Smooth muscle cell (in vitro differentiated cells): ENCODE measurements around the gene RASGEF1C. TPM values are rescaled to one million over a fixed set of nuclear protein-coding genes. Genes with fewer than 3 reads are reported as not detected.

ENCODE experiments used
- DNase-seq: peaks from one replicate; lab custom pipeline; 2025; ENCODE audit not compliant: unreplicated experiment; lab: John Stamatoyannopoulos, UW
- H2AFZ ChIP-seq: fragments of 200-600 bp; sonication (generic); 2 replicates; pipeline ENCODE4 v1.6.0; 2016; ENCODE audit warnings: antibody characterized with exemption, low read depth, mild to moderate bottlenecking
- H3F3A ChIP-seq: fragments of 200-600 bp; sonication (generic); 2 replicates; pipeline ENCODE4 v1.6.0; 2017; ENCODE audit warnings: antibody characterized with exemption, low read depth
- H3K27ac ChIP-seq: fragments of 200-600 bp; sonication (generic); 2 replicates; pipeline ENCODE4 v1.5.1; 2016; ENCODE audit warnings: low read depth, mild to moderate bottlenecking
- H3K27me3 ChIP-seq: fragments of 200-600 bp; sonication (generic); 2 replicates; pipeline ENCODE4 v1.6.1; 2016; ENCODE audit warnings: low read depth, mild to moderate bottlenecking
- H3K36me3 ChIP-seq: fragments of 200-600 bp; sonication (generic); 2 replicates; pipeline ENCODE4 v1.5.1; 2016; ENCODE audit warnings: low read depth
- H3K4me1 ChIP-seq: fragments of 200-600 bp; sonication (generic); 2 replicates; pipeline ENCODE4 v1.5.1; 2016; ENCODE audit warnings: low read depth
- H3K4me2 ChIP-seq: fragments of 200-600 bp; sonication (generic); 2 replicates; pipeline ENCODE4 v1.6.0; 2016; ENCODE audit warnings: mild to moderate bottlenecking
- H3K4me3 ChIP-seq: fragments of 200-600 bp; sonication (generic); 2 replicates; pipeline ENCODE4 v1.5.1; 2016; ENCODE audit warnings: mild to moderate bottlenecking
- H3K79me2 ChIP-seq: fragments of 200-600 bp; sonication (generic); 2 replicates; pipeline ENCODE4 v1.6.0; 2016; ENCODE audit warnings: low read depth, mild to moderate bottlenecking
- H3K9ac ChIP-seq: fragments of 200-600 bp; sonication (generic); 2 replicates; pipeline ENCODE4 v1.6.0; 2016; ENCODE audit warnings: low read depth
- H3K9me3 ChIP-seq: fragments of 200-600 bp; sonication (generic); replicated peaks from 2 replicates; pipeline ENCODE4 v1.5.1; 2016; ENCODE audit warnings: low read depth
- H4K20me1 ChIP-seq: fragments of 200-600 bp; sonication (generic); 2 replicates; pipeline ENCODE4 v1.6.0; 2016; ENCODE audit warnings: low read depth
- CTCF ChIP-seq: fragments of 200-600 bp; sonication (generic); IDR thresholded peaks from 2 replicates; pipeline ENCODE4 v1.5.1; 2017; ENCODE audit warnings: borderline replicate concordance, mild to moderate bottlenecking, antibody characterized with exemption; ENCODE audit not compliant: insufficient read depth, poor library complexity, severe bottlenecking
- WGBS: methylation state at CpG from one replicate; pipeline ENCODE4 v1.1.7; 2016; ENCODE audit warnings: low lambda C conversion rate; 5-methylcytosine and 5-hydroxymethylcytosine counted together
- polyA plus RNA-seq: library from polyadenylated mRNA; unstranded; fragments of >200 nt; fragmentation: Nextera tagmentation; extraction: Ambion mirVana; gene quantifications from 2 replicates; pipeline ENCODE4 v1.2.1, GENCODE V29; 2016
- total RNA-seq: library from RNA; depleted of rRNA; stranded (reverse); fragments of >200 nt; gene quantifications from 2 replicates; pipeline ENCODE4 v1.2.3, GENCODE V29; 2014

RASGEF1C gene
- total and polyA plus RNA-seq, 2 experiments from 2014 or later: 0.14 TPM; not detected in 1

- H2AFZ ChIP-seq: no peak overlapping the region
- H3K27me3 ChIP-seq: no peaks in the 10 kb centered on the region
- no peaks in the 10 kb centered on the region for H3K36me3 ChIP-seq
- no peak overlapping the region for H3K27ac ChIP-seq
- no peaks in the 10 kb centered on the region for H3F3A ChIP-seq
- WGBS: 91% methylated on average over 34 of the region's 34 CpGs
- H3K79me2 ChIP-seq: no peaks in the 10 kb centered on the region
- no peak overlapping the region for H3K9ac ChIP-seq
- no peaks in the 10 kb centered on the region for H3K4me1 ChIP-seq
- H4K20me1 ChIP-seq: no peaks in the 10 kb centered on the region
- H3K9me3 ChIP-seq: peaks cover 4% of the 10 kb centered on the region
- no peak overlapping the region for H3K4me2 ChIP-seq
- H3K4me3 ChIP-seq: no peak overlapping the region
- no peak for DNase-seq
- TF ChIP-seq CTCF: no peak
Observed at GRCh38 chr5:180215783-180216630, 7.0 kb upstream of the RASGEF1C start.

- Histone ChIP-seq H3K4me3 (no peak overlapping the region), H3K79me2 (no peaks in the 10 kb centered on the region), H3K27me3 (no peaks in the 10 kb centered on the region), H3K36me3 (no peaks in the 10 kb centered on the region), H3K4me1 (no peaks in the 10 kb centered on the region), H3K27ac (no peak overlapping the region), H2AFZ (no peak overlapping the region), H4K20me1 (no peaks in the 10 kb centered on the region), H3K9me3 (peaks cover 4% of the 10 kb centered on the region), H3K9ac (no peak overlapping the region), H3K4me2 (no peak overlapping the region), H3F3A (no peaks in the 10 kb centered on the region)
- 90% methylated on average over 21 of the region's 21 CpGs for WGBS
- TF ChIP-seq CTCF: no peak
- no peak for DNase-seq
Observed at GRCh38 chr5:180214870-180215770, 6.1 kb upstream of the RASGEF1C start.

- Histone ChIP-seq H3K27me3 (no peaks in the 10 kb centered on the region), H3K9ac (no peak overlapping the region), H3K36me3 (no peaks in the 10 kb centered on the region), H3K4me1 (no peaks in the 10 kb centered on the region), H3K4me3 (no peak overlapping the region), H2AFZ (no peak overlapping the region), H3K79me2 (no peaks in the 10 kb centered on the region), H3K27ac (no peak overlapping the region), H3F3A (no peaks in the 10 kb centered on the region), H4K20me1 (no peaks in the 10 kb centered on the region), H3K4me2 (no peak overlapping the region), H3K9me3 (no peaks in the 10 kb centered on the region)
- no peak for TF ChIP-seq CTCF
- 90% methylated on average over 5 of the region's 5 CpGs for WGBS
- no peak for DNase-seq
Observed at GRCh38 chr5:180213657-180214207, 4.7 kb upstream of the RASGEF1C start.
